ENCODE results near the gene DPP10. TPM values are rescaled to one million over a fixed set of nuclear protein-coding genes. Genes with fewer than 3 reads are reported as not detected.
"Not testable (repeated sequence)": the region's sequence is repeated elsewhere in the genome, so short reads cannot be mapped to it uniquely, and the experiment has no call there.

The DPP10 gene
- total RNA-seq, 2 donors from 2014 or later, result 3.1 to 11.2 TPM

DNA sequence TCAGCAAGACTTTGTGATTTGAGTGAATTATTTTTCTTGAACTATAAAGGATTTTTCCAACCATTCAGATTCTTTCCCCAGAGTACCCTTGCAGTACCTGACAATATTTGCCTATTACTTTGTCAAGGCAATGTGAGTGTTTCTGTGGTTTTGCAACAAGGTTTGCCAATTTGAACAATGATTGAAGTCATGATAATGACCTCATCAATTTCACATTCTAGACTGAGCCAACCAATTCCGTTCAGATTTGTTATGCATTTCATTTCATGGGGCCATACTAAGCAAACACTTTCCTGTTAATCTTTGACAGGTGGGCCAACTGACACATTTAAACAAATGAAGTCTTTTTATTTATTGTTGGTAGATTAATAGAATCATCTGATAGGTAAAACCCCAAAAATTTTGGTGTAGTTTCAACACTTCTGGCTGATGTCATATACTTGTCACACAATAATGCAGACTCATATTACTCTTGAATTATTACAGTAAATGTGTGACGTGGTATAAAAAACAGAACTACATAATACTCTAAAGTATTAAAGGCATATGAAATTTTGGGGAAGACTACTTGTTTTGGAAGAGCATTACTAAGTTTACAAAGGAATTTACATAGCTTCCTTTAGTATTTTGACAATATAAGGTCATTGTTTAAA lies 526.4 kb downstream of the DPP10 start:
- 28 to 30% methylated on average over 2 of the region's 2 CpGs for WGBS, 2 donors
- Histone ChIP-seq H3K27ac (no peak overlapping the region), H3K4me3 (no peak overlapping the region), H3K36me3 (replicated peaks in 1 of 2; ENCODE audit: insufficient read depth in 1 of 2, low read depth in 2 of 2) (no peaks in the 10 kb centered on the region), H3K4me1 (no peaks in the 10 kb centered on the region), H3K27me3 (no peaks in the 10 kb centered on the region), H3K9me3 (no peaks in the 10 kb centered on the region)
- ATAC-seq, result no peak
- intact Hi-C loops (cut with DNase I), result no loop called here
- TF ChIP-seq, protein P1, sequence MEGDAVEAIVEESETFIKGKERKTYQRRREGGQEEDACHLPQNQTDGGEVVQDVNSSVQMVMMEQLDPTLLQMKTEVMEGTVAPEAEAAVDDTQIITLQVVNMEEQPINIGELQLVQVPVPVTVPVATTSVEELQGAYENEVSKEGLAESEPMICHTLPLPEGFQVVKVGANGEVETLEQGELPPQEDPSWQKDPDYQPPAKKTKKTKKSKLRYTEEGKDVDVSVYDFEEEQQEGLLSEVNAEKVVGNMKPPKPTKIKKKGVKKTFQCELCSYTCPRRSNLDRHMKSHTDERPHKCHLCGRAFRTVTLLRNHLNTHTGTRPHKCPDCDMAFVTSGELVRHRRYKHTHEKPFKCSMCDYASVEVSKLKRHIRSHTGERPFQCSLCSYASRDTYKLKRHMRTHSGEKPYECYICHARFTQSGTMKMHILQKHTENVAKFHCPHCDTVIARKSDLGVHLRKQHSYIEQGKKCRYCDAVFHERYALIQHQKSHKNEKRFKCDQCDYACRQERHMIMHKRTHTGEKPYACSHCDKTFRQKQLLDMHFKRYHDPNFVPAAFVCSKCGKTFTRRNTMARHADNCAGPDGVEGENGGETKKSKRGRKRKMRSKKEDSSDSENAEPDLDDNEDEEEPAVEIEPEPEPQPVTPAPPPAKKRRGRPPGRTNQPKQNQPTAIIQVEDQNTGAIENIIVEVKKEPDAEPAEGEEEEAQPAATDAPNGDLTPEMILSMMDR (IDR thresholded peaks at IDR 0.05), result no peak
- TF ChIP-seq POLR2A (IDR thresholded peaks at IDR 0.05), result no peak
- no peak for DNase-seq

DNA sequence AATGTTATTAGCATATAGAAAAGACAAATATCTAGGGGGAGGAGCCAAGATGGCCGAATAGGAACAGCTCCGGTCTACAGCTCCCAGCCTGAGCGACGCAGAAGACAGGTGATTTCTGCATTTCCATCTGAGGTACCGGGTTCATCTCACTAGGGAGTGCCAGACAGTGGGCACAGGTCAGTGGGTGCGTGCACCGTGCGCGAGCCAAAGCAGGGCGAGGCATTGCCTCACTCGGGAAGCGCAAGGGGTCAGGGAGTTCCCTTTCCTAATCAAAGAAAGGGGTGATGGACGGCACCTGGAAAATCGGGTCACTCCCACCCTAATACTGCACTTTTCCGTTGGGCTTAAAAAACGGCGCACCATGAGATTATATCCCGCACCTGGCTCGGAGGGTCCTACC lies 561.9 kb downstream of the DPP10 start:
- intact Hi-C loops (cut with DNase I), result not testable (repeated sequence)

DNA sequence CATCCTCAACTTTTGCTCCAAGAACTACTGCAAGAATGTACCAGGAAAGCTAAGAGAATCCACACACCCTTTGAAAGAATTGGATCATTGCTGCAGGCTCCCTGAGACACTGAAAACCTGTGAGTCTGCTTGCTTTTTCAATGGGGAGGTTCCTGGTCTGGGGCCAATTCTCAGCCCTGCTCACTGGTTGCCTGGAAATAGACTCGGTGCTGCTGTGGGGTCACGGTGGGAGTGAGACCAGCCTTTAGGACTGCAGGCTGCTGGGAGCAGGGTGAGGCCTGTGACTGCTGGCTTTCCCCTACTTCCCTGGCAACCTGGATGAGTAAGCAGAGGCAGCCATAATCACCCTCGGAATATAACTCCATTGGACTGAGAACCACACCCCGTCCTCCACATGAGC lies 569.3 kb downstream of the DPP10 start:
- Histone ChIP-seq H3K4me3 (no peak overlapping the region), H3K36me3 (replicated peaks in 1 of 2; ENCODE audit: insufficient read depth in 1 of 2, low read depth in 2 of 2) (no peaks in the 10 kb centered on the region), H3K27ac (no peak overlapping the region), H3K27me3 (no peaks in the 10 kb centered on the region), H3K9me3 (no peaks in the 10 kb centered on the region), H3K4me1 (no peaks in the 10 kb centered on the region)
- TF ChIP-seq POLR2A (IDR thresholded peaks at IDR 0.05), result no peak
- TF ChIP-seq, protein P1 (IDR thresholded peaks at IDR 0.05), result no peak
- intact Hi-C loops (cut with DNase I), result no loop called here
- ATAC-seq, result no peak
- 59 to 74% methylated on average over 3 to 4 of the region's 4 CpGs for WGBS, 2 donors
- DNase-seq, result peak in 1 of 4 donors; percentile 5

More for the DNA sequence above, 561.9 kb downstream of the DPP10 start:
- DNase-seq; H3K4me1 ChIP-seq; ATAC-seq; H3K4me3 ChIP-seq; H3K9me3 ChIP-seq; H3K27ac ChIP-seq; H3K27me3 ChIP-seq; H3K36me3 ChIP-seq (replicated peaks in 1 of 2; ENCODE audit: insufficient read depth in 1 of 2, low read depth in 2 of 2): not testable (repeated sequence)
- WGBS, 2 donors, result 85 to 88% methylated on average over 19 of the region's 19 CpGs

DNA sequence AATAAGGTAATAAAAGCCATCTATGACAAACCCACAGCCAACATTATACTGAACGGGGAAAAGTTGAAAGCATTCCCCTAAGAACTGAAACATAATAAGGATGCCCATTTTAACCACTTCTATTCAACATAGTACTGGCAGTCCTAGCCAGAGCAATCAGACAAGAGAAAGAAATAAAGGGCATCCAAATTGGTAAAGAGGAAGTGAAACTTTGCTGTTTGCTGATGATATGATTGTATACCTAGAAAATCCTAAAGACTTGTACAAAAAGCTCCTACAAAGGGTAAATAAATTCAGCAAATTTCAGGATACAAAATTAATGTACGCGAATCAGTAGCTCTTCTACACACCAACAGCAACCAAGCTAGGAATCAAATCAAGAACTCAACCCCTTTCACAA lies 579.6 kb downstream of the DPP10 start:
- 84 to 88% methylated on average over 3 of the region's 3 CpGs for WGBS, 2 donors
- ATAC-seq; H3K27me3 ChIP-seq; intact Hi-C loops (cut with DNase I); DNase-seq; H3K4me3 ChIP-seq; H3K9me3 ChIP-seq; H3K27ac ChIP-seq; H3K4me1 ChIP-seq; H3K36me3 ChIP-seq (replicated peaks in 1 of 2; ENCODE audit: insufficient read depth in 1 of 2, low read depth in 2 of 2): not testable (repeated sequence)

DNA sequence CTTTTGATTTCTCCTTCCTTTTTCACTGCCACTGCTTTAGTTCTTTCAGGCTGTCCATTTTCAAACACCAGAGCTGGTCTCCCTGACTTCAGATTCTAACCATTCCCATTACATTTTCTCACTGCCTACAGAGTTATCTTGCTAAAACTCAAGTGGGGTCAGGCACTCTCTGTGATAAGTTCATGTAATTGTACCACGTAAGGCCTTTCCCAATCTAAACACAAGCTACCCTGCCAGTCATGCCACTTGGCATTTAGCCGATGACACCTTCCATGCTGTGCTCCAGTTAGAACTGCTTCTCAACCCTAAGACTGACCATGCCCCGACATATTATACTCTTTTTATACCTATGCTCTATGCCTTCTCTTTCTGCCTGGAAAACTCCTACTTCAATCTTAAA lies 592.4 kb downstream of the DPP10 start:
- H3K9me3 ChIP-seq, result no peaks in the 10 kb centered on the region
- H3K4me3 ChIP-seq, result no peak overlapping the region
- no peaks in the 10 kb centered on the region for H3K4me1 ChIP-seq
- H3K36me3 ChIP-seq (replicated peaks in 1 of 2; ENCODE audit: insufficient read depth in 1 of 2, low read depth in 2 of 2), result no peaks in the 10 kb centered on the region
- no peak for ATAC-seq
- H3K27ac ChIP-seq, result no peak overlapping the region
- intact Hi-C loops (cut with DNase I), result no loop called here
- DNase-seq, result no peak
- TF ChIP-seq, protein P1 (IDR thresholded peaks at IDR 0.05), result no peak
- no peak for TF ChIP-seq POLR2A (IDR thresholded peaks at IDR 0.05)
- H3K27me3 ChIP-seq, result no peaks in the 10 kb centered on the region
- 59 to 70% methylated on average over 3 of the region's 3 CpGs for WGBS, 2 donors

DNA sequence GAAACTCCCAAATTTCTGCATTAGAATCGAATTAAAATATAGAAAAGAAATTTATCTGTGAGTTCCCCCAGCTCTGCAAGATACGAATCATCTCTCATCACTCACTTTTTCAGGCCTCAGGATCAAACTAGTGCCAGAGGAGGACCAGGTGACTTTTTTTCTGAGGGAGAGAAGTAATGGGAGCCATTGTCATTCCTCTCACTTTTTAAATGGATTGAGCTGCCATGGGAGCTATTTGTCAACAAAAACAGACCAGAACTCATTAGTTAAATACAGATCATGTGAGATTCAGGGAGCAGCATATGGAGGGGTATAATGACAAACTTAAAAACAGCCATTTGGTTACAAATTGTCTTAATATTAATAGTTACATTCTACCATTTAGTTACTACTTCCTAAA lies 594.4 kb downstream of the DPP10 start:
- intact Hi-C loops (cut with DNase I), result no loop called here
- Histone ChIP-seq H3K36me3 (replicated peaks in 1 of 2; ENCODE audit: insufficient read depth in 1 of 2, low read depth in 2 of 2) (no peaks in the 10 kb centered on the region), H3K27ac (no peak overlapping the region), H3K9me3 (no peaks in the 10 kb centered on the region), H3K4me3 (no peak overlapping the region), H3K4me1 (no peaks in the 10 kb centered on the region), H3K27me3 (no peaks in the 10 kb centered on the region)
- no peak for TF ChIP-seq POLR2A (IDR thresholded peaks at IDR 0.05)
- TF ChIP-seq, protein P1 (IDR thresholded peaks at IDR 0.05), result no peak
- ATAC-seq (no peak), DNase-seq (no peak)
- 53 to 60% methylated on average over 2 of the region's 2 CpGs for WGBS, 2 donors

All from body of pancreas (tissue), 4 donors.